ENCODE data around the gene TTLL12. TPM values are rescaled to one million over a fixed set of nuclear protein-coding genes. Genes with fewer than 3 reads are reported as not detected.
A peak's percentile ranks its signal among the peaks of the same experiment; 100 is the strongest.

Gene TTLL12
- total and polyA plus RNA-seq, 2 of the 8 experiments (the other 6 are each of a cell fraction or from before 2014, with no cell fraction given) = 101 to 124 TPM

GRCh38 chr22:43136255-43136654 is 50.7 kb downstream of the TTLL12 start (continued):
- TF ChIP-seq SRF (IDR thresholded peaks at IDR 0.05; ENCODE audit: low read depth, low read length) (no peak), POU5F1 (IDR thresholded peaks at IDR 0.05; ENCODE audit: low read depth, low read length) (no peak), NRF1 (IDR thresholded peaks at IDR 0.05; ENCODE audit: low read depth, low read length) (no peak), TAF1 (IDR thresholded peaks at IDR 0.05; ENCODE audit: low read depth, low read length) (no peak), SP1 (IDR thresholded peaks at IDR 0.05; ENCODE audit: low read depth, low read length) (no peak), MAFK (IDR thresholded peaks at IDR 0.05; ENCODE audit: low read depth, low read length) (peak; percentile 22; the same call in 1 of the 2 replicates), NANOG (IDR thresholded peaks at IDR 0.05; ENCODE audit: insufficient read depth, low read depth, low read length, poor library complexity, severe bottlenecking) (no peak), HDAC2 (IDR thresholded peaks at IDR 0.05; ENCODE audit: borderline replicate concordance in 1 of 2, low read depth in 2 of 2, low read length in 2 of 2) (no peak), CBX5 (IDR thresholded peaks at IDR 0.05; ENCODE audit: low read depth, low read length) (no peak), RAD21 (IDR thresholded peaks at IDR 0.05 in 1 of 2, conservative IDR thresholded peaks at IDR 0.05 in 1 of 2; ENCODE audit: low read depth in 2 of 2, low read length in 2 of 2) (peak; percentile 48 to 64), BACH1 (IDR thresholded peaks at IDR 0.05; ENCODE audit: low read length) (no peak), GABPA (IDR thresholded peaks at IDR 0.05; ENCODE audit: borderline replicate concordance, insufficient read depth, low read length) (no peak; the same call in 1 of the 2 replicates)
- TF ChIP-seq, protein P1, sequence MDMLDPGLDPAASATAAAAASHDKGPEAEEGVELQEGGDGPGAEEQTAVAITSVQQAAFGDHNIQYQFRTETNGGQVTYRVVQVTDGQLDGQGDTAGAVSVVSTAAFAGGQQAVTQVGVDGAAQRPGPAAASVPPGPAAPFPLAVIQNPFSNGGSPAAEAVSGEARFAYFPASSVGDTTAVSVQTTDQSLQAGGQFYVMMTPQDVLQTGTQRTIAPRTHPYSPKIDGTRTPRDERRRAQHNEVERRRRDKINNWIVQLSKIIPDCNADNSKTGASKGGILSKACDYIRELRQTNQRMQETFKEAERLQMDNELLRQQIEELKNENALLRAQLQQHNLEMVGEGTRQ (IDR thresholded peaks at IDR 0.05; ENCODE audit: low read length) = no peak
